Thyroid gland (tissue), 4 donors: Measurements from ENCODE around the gene OLIG1.

Experiments used
- POLR2A ChIP-seq, 2 donors: fragments of 450-650 bp; IDR thresholded peaks; one replicate each; pipeline ENCODE4 v1.6.1; 2017; ENCODE audit warnings: antibody characterized with exemption in 2 of 2, mild to moderate bottlenecking in 2 of 2, moderate library complexity in 1 of 2
- TF ChIP-seq, protein P1 (sequence below), 6 experiments: fragments of 200-600 bp in 3 of 6; fragments of 450-650 bp in 3 of 6; sonication (generic) in 3 of 6; IDR thresholded peaks; one replicate each; pipeline ENCODE4 v1.5.1; 2016 to 2019; ENCODE audit warnings: antibody characterized with exemption in 6 of 6, mild to moderate bottlenecking in 2 of 6, inconsistent platforms in 1 of 6, moderate library complexity in 1 of 6

- no peak for TF ChIP-seq POLR2A (IDR thresholded peaks at IDR 0.05)
- TF ChIP-seq, protein P1, sequence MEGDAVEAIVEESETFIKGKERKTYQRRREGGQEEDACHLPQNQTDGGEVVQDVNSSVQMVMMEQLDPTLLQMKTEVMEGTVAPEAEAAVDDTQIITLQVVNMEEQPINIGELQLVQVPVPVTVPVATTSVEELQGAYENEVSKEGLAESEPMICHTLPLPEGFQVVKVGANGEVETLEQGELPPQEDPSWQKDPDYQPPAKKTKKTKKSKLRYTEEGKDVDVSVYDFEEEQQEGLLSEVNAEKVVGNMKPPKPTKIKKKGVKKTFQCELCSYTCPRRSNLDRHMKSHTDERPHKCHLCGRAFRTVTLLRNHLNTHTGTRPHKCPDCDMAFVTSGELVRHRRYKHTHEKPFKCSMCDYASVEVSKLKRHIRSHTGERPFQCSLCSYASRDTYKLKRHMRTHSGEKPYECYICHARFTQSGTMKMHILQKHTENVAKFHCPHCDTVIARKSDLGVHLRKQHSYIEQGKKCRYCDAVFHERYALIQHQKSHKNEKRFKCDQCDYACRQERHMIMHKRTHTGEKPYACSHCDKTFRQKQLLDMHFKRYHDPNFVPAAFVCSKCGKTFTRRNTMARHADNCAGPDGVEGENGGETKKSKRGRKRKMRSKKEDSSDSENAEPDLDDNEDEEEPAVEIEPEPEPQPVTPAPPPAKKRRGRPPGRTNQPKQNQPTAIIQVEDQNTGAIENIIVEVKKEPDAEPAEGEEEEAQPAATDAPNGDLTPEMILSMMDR (IDR thresholded peaks at IDR 0.05): no peak
Measured at GRCh38 chr21:33112151-33112550, 42.2 kb downstream of the OLIG1 start.
